KOPT-K1 (cell line): ENCODE results near the gene BTG2.
"Not testable (repeated sequence)": the region's sequence is repeated elsewhere in the genome, so short reads cannot be mapped to it uniquely, and the experiment has no call there.

Experiments used
- H3K27ac ChIP-seq: fragments of 200-600 bp; sonication (generic); 2 replicates; pipeline ENCODE4 v1.5.1; 2016; ENCODE audit warnings: antibody characterized with exemption, mild to moderate bottlenecking, low read depth, low read length; ENCODE audit not compliant: poor library complexity, severe bottlenecking
- H3K36me3 ChIP-seq: fragments of 200-600 bp; sonication (generic); 2 replicates; pipeline ENCODE4 v1.5.1; 2017; ENCODE audit warnings: antibody characterized with exemption, mild to moderate bottlenecking, low read length, moderate library complexity; ENCODE audit not compliant: insufficient read depth
- H3K9me3 ChIP-seq: fragments of 200-600 bp; sonication (generic); 2 replicates; pipeline ENCODE4 v1.5.1; 2017; ENCODE audit warnings: antibody characterized with exemption, low read length, mild to moderate bottlenecking; ENCODE audit not compliant: insufficient read depth, poor library complexity, severe bottlenecking

Gene BTG2

GRCh38 chr1:203299719-203300429 is 5.4 kb upstream of the BTG2 start:
- H3K9me3 ChIP-seq, H3K36me3 ChIP-seq, H3K27ac ChIP-seq: not testable (repeated sequence)

- no peak overlapping the region for H3K27ac ChIP-seq
- no peaks in the 10 kb centered on the region for H3K36me3 ChIP-seq
- no peaks in the 10 kb centered on the region for H3K9me3 ChIP-seq
These were observed 4.6 kb upstream of the BTG2 start for GRCh38 chr1:203300441-203301330.

GRCh38 chr1:203301331-203301668 is 4.0 kb upstream of the BTG2 start:
- H3K36me3 ChIP-seq = no peaks in the 10 kb centered on the region
- no peaks in the 10 kb centered on the region for H3K9me3 ChIP-seq
- H3K27ac ChIP-seq = no peak overlapping the region

GRCh38 chr1:203302456-203302855 is 2.9 kb upstream of the BTG2 start:
- no peaks in the 10 kb centered on the region for H3K36me3 ChIP-seq
- no peak overlapping the region for H3K27ac ChIP-seq
- no peaks in the 10 kb centered on the region for H3K9me3 ChIP-seq

- no peak overlapping the region for H3K27ac ChIP-seq
These were observed 2.4 kb upstream of the BTG2 start for GRCh38 chr1:203302894-203303293.

GRCh38 chr1:203304391-203304918 is 864 bp upstream of the BTG2 start:
- Histone ChIP-seq H3K9me3 (no peaks in the 10 kb centered on the region), H3K27ac (peak overlapping the region; percentile 82), H3K36me3 (0 out of 2 replicates have a peak, but pooled peaks cover 5% of the 10 kb centered on the region)

More at GRCh38 chr1:203302894-203303293, 2.4 kb upstream of the BTG2 start:
- no peaks in the 10 kb centered on the region for H3K9me3 ChIP-seq
- 0 out of 2 replicates have a peak, but pooled peaks cover under 1% of the 10 kb centered on the region for H3K36me3 ChIP-seq

GRCh38 chr1:203305809-203306088 is 430 bp downstream of the BTG2 start:
- Histone ChIP-seq H3K36me3 (0 out of 2 replicates have a peak, but pooled peaks cover 5% of the 10 kb centered on the region), H3K27ac (peak overlapping the region; percentile 82), H3K9me3 (no peaks in the 10 kb centered on the region)

GRCh38 chr1:203306089-203306964 is 1.0 kb downstream of the BTG2 start:
- H3K36me3 ChIP-seq = 0 out of 2 replicates have a peak, but pooled peaks cover 5% of the 10 kb centered on the region
- H3K9me3 ChIP-seq = no peaks in the 10 kb centered on the region
- H3K27ac ChIP-seq = peak overlapping the region; percentile 82

GRCh38 chr1:203306965-203307541 is 1.7 kb downstream of the BTG2 start:
- Histone ChIP-seq H3K36me3 (0 out of 2 replicates have a peak, but pooled peaks cover 5% of the 10 kb centered on the region), H3K27ac (no peak overlapping the region), H3K9me3 (no peaks in the 10 kb centered on the region)

- no peaks in the 10 kb centered on the region for H3K9me3 ChIP-seq
- 0 out of 2 replicates have a peak, but pooled peaks cover 5% of the 10 kb centered on the region for H3K36me3 ChIP-seq
- no peak overlapping the region for H3K27ac ChIP-seq
These were observed 2.4 kb downstream of the BTG2 start for GRCh38 chr1:203307641-203308126.

- H3K27ac ChIP-seq = no peak overlapping the region
- H3K36me3 ChIP-seq = 0 out of 2 replicates have a peak, but pooled peaks cover 5% of the 10 kb centered on the region
- no peaks in the 10 kb centered on the region for H3K9me3 ChIP-seq
These were observed 3.1 kb downstream of the BTG2 start for GRCh38 chr1:203308328-203308922.

- H3K9me3 ChIP-seq = no peaks in the 10 kb centered on the region
- 0 out of 2 replicates have a peak, but pooled peaks cover 5% of the 10 kb centered on the region for H3K36me3 ChIP-seq
- H3K27ac ChIP-seq = no peak overlapping the region
These were observed 3.6 kb downstream of the BTG2 start for GRCh38 chr1:203308923-203309331.

GRCh38 chr1:203311368-203312301 is 6.3 kb downstream of the BTG2 start:
- no peaks in the 10 kb centered on the region for H3K9me3 ChIP-seq
- no peak overlapping the region for H3K27ac ChIP-seq
- H3K36me3 ChIP-seq = 0 out of 2 replicates have a peak, but pooled peaks cover 5% of the 10 kb centered on the region
